HG03571 (cell line): ENCODE measurements around the gene WNK1.
"Not testable (repeated sequence)": the region's sequence is repeated elsewhere in the genome, so short reads cannot be mapped to it uniquely, and the experiment has no call there.

Experiments used
- ATAC-seq: cut with Tn5 transposase; IDR thresholded peaks from one replicate; pipeline ENCODE4 v1.9.1; 2021; ENCODE audit not compliant: unreplicated experiment

Gene WNK1

DNA sequence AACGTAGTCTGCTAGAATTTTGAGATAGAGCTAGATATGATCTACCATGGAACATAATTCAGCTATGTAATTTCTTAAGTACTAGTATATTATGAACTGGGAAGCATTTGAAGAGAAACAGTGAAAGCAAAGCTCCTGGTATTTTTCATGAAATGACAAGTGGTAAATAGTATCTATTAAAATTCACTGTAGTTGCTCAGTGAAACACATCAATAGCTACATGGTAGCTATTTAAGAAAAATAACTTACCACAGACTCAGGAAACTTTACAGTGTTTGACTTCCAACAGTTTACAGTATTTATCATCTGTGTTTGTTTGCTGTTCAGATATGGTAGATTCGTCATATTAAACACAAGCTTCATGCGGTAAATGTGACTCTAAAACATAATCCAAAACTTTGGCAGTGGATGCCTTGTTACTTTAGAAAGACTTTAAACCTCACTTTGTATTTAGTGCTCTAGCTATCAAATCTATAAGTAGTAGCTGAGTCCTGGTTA, 25.2 kb downstream of the WNK1 start:
- ATAC-seq, result no peak

DNA sequence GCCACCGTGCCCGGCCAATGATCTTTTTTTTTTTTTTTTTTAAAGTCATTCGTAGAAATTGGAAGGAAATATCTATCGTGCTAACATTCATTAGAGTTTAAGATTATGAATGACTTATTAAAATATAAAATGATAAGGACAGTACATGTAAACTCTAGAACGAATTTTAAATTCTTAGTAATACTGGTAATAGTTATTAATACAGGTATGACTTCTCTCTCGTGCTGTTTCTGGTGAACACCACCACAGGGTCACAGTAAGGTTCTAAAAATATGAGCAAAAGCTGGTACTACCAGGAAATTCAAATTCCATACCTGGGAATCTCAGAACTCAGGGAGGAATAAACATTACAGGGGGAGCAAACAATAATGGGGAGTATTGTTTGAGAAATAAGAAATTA, 26.2 kb downstream of the WNK1 start:
- ATAC-seq, result no peak

DNA sequence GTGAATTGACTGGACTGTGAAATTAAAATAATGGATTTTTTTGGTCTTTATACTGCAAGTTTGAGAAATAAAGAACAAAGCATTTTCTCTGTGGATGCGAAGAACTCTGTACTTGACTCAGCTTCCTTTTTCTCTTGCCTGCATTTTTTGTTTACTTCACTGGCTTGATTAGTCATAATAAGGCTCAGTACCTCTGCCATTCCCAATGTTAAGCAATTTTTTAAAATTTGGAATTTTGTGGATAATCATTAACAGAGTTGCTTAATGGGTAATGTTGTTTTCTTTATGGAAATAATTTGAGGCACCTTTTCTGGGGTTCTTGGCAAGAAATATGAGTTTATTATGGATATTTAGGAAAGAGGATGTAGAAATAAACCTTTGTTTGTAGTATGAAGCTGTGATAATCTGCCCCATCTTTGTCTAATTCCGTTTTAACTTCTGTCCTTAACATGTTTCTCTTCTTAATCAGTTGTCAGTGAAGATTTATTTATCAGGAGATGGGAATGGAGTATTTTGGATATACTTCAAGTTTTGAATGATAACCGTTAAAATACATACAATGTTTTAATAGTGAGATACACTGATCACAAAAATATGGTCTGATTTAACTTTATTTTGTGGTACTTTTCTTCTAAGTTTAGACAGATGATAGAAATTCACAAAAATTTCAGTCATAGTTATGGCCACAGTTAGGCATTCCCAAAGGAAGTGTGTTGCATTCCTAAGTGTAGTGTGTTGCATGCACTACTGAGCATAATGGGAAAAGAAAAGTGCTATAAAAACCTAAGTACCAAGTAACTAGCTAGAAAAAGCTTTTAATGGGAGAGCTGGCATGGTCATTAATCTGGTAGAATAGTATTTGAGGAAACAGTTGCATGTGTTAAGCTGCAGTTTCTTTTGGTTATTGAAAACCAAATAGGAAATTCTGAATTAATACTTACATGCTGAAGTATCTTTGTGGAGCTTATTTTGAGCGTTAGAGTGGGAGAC, 27.7 kb downstream of the WNK1 start:
- no peak for ATAC-seq

DNA sequence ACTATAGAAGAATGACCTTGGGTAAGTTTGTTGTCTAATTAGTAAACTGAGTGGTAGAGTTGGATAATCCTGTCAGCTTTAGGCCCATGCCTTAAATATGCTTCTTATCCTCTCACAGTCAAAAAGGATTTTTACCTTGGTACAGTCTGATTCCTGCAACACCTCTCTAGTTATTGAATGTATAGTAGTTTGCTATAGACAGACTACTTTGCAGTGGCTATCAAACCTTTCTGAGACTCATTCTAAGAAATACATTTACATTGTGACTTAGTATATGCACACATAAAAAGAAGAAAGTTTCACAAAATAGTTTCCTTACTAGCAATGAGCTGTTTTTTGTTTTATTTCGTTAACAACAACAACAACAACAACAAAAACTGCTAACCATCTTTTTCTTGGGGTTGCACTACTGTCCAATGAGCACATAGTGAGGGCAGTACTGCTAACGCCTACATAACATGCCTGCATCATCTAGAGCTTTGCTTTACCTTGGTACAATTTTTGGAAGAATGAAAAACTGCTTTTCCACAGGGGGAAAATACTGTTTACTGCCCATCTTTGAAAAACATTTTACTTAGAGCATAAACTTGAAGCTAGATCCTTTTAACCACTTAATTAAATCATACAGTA, 28.5 kb downstream of the WNK1 start:
- ATAC-seq, result no peak

DNA sequence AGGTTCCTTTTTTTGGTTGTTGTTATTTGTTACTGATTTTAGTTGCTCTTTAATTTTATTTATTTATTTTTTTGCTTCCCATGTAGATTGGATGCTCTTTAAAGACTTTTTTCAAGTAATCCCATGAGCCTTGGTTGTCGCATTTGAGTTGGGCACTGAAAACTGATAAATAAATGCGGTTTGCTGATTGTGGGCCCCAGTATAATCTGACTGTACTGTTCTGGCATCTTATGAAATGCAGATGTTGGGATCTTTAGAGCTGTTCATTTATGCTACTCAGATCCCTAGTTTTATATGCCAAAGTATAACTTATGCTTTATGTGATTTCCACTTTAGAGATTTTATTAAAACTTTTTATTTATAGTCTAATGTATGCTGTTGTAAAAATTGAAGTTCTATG, 33.3 kb downstream of the WNK1 start:
- no peak for ATAC-seq

DNA sequence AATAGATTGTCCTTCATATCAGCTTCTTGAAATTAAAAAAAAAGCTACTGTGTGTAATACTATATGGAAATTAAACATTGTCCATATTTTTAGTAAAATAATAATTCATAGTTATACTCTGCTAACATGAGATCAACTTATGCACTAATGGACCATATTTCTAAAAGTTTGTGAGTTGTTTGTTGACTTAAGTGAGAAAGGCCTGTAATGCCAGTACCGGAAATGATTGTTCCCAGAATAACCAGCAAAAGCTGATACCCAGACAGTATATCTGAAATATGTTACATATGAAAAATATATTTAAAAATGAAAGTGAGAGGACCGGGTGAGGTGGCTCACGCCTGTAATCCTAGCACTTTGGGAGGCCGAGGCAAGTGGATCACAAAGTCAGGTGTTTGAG, 35.9 kb downstream of the WNK1 start:
- no peak for ATAC-seq

DNA sequence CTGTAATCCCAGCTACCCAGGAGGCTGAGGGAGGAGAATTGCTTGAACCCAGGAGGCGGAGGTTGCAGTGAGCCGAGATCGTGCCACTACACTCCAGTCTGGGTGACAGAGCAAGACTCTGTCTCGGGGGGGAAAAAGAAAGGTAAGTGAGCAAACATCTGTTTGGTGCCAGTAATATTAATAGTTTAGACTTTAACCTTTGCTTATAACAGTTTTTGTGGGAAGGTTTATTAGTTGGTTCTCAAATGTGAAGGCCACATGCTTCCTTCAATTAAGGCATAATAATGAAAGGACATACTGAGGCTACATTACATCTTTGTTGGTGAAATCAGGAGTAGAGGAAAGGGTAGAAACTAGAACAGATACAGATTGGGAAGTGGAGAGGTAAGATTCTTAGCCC, 36.4 kb downstream of the WNK1 start:
- not testable (repeated sequence) for ATAC-seq

DNA sequence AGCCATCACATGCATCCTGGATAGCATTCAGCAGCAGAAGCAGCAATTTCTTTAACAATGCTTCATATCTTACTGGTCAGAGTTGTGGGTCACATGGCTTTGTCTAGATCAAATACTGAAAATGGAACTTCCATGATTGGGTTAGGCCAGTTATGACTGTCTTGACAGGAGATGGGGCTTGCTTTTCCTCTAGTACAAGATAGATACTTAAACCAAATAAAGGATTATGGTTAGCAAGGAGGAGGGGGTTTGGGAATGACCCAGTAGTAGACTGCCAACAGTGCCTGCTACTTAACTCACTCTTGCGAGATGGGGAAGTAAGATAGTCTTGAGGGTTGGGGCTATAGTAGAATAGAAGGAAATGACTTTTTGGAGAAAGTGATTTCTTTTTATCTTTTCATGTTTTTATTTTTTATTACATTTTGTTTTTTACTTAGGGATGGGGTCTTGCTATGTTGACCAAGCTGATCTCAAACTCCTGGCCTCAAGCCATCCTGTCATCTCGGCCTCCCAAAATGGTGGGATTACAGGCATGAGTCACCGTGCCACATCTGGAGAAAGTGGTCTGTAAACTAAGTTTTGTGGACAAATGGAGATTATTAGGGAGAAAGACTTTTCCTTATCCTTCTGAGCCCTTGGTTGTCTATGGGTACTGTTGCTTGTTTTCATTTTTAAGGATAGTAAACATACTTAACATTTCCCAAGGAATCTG, 37.6 kb downstream of the WNK1 start:
- no peak for ATAC-seq

DNA sequence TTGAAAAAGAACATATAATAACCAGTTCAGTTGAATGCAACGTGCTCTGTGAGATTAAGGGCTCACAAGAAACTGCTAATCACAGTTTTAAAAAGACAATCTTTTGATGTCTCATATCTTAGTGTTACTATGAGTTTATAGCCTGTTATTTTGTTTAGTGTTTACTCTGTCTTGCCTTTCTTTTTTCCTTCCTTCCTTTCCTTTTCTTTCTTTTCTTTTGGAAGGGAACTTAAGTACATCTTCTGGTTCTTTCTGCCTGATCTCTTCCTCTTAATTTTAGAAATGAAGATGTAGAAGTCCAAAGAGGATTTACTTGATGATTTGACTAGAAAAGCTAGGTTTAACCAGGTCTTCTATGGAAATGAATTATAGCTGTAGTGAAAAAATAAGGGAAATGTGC, 38.2 kb downstream of the WNK1 start:
- ATAC-seq, result no peak

DNA sequence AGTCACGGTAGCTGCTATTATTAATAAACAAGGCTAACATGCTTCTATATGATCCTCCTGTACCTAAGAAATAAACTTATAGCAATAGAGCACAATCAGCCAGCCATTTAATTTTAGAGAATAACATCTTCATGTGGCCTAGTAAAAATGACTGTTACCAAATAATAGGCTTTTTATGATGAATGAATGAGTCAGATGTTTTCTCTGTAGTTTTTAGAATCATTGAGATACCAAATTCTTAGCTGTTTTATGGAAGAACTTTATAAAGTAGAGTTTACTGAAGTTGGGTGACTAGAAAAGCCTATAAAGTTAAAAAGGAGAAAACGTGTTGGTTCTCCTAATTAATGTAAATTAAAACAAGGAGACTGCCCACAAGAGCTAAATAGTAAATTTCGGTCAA, 40.7 kb downstream of the WNK1 start:
- no peak for ATAC-seq

DNA sequence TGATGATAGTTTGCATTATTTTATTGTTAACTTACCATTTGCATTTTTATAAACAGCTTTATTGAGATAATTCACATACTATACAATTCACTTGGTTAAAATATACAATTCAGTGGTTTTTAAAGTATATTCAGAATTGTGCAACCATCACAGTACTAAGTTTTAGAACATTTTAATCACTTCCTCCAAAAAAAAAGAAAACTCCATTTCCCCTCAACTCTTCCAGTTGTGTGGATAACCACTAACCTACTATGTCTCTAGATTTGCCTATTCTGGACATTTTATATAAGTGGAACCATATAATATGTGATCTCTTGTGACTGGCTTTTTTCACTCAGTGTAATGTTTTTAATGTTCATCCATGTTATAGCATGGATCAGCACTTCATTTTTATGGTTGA, 41.3 kb downstream of the WNK1 start:
- no peak for ATAC-seq

DNA sequence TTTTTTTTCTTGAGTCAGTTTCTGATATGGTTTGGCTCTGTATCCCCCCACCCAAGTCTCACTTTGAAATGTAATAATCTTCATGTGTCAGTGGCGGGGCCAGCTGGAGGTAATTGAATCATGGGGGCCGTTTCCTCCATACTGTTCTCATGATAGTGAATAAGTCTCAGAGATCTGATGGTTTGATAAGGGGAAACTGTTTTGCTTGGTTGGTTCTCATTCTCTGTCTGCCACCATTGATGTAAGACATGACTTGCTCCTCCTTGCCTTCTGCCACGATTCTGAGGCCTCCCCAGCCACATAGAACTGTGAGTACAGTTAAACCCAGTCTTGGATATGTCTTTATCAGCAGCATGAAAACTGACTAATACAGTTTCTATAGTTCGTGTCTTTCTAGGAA, 42.9 kb downstream of the WNK1 start:
- no peak for ATAC-seq

DNA sequence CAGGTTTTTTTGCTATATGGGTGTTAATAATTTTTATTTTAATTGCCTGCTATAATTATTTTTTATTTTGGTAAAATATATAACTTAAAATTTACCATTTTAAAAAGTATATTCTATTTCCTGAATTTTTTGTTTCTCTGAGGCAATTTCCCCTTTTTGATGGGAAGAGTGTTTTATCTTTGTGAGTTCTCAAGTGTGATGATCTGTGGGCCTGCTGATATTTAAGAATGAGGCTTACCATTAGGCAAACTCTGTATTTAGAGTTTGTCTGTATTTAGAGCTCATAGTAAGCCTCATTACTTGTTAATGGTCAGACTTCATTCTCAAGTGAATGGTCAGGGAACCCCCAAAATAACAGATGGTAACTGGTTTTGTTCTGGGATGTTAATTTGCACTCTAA, 48.0 kb downstream of the WNK1 start:
- no peak for ATAC-seq

DNA sequence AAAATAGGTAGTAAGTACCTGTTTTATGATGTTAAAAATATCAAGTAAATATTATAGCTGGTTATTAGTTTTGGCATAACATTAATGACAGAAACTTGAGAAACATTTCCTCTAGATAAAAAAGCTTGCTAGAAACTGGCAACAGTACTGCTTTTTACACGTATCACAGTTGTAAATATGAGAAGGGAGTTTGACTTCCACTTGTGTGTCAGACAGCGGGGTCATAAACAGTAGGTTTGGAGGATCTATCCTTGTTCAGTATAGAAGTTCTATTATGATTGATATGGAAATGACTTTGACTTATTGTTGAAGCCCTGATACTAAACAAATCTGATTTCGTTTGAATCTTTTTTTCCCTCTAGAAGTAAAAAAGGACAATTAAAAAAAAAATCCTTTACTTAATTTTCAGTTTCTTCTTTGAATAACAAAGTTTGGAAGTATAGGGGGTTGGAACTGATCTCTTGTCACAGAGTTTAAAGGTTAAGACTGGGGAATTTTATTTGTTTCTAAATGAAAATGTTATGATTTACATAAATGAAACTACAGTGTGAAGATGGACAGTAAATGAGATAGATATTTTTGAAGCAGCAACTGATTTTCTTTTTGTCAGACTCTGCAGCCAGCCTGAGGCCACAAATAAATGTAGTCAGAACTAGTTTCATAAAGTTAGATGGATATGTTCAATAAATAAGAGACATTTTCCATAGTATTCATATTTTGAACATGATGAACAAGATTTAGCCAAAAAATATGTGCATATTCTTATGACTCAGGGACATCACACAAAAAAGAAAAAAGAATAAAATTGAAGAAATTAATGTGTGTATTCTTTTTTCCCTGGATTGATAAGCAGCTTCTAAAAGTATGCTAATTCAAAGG, 50.1 kb downstream of the WNK1 start:
- ATAC-seq, result no peak

DNA sequence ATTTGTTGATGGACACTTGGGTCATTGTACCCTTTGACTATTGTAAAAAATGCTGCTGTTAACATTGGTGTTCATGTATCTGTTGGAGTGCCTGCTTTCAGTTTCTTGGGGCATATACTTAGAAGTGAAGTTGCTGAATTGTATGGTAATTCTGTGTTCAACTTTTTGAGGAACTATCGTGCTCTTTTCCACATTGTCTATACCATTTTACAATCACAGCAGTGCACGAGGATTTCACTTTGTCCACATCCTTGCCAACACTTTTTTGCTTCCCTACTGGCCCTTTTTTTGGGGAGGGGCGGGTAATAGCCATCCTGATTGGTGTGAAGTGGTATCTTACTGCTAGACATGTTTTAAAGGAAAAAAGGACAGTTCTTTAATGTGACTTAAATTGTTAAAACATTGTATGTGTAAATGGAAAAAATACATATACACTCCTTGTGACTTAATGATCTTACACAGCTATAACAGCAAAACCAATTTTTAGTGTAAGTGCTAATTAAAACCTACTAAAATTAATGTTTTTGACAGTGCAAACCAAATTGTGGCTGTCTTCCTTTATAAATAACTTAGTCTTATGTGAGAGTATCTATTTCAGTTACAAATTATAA, 52.7 kb downstream of the WNK1 start:
- no peak for ATAC-seq

DNA sequence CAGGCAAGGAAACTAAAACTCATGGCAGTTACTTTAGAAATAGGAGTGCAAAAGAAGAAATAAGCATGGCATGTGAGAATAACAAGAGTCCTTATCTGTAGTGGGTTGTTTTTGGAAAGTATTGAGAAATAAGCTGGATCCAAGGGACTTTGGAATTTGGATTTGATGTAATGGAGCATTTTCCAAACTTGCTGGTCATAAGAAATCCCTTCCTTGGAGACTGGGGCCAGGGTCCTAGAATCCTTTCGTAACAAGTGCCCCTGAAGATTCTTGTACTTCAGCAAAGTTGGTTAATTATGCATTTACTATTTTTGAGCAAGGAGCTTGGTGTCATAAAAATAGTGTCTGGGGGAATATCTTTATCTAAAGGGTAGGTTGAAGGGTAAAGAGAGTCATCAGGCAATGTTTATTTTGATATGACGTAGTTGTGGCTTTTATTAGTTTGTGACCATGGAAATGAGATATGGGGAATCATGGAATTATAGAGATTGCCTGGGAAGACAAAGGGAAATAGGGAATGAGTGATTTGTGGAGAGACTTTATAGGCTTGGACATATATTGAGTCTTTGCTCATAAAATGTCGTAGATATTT, 53.9 kb downstream of the WNK1 start:
- no peak for ATAC-seq

DNA sequence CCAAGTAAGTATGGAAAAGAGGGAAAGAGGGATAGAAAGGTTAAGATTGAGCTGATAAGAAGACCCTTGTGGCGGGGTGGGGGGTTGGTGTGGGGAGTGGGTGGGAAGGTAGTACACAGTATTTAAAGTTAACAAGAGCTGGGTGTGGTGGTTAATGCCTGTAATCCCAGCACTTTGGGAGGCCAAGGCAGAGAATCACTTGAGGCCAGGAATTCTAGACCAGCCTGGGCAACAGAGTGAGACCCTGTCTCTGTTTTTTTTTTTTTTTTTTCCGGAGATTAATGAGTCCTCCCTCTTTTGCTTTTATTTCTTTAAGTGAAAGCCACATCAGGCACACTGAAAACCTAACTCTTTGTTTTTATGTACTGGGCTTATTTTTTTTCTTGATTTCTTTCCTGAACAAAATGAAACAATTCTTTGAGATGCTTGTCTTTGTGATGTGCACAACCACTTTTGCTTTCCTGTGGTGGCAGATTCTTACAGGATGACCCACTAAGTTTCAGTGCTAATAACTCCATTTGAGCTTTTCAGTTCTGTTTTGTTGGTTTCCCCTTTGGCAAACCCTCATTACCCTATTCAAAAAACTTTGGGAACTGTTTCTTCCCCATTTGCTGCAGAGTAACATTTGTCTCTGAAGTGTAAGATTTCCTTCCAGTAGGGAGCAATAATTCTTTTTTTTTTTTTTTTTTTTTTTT, 54.8 kb downstream of the WNK1 start:
- no peak for ATAC-seq

DNA sequence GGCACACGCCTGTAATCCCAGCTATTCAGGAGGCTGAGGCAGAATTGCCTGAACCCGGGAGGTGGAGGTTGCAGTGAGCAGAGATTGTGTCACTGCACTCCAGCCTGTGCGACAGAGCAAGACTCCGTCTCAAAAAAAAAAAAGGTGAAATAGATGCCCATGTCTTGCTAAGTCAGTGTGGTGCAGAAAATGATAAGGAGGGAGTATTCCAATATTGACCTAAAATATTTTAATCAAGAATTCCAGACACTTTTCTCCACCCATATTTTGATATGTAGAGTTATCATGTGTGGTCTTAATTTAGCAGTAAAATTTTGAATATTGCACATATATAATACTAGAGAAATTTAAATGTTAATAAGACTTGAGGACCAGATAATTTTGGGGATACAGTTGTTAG, 57.7 kb downstream of the WNK1 start:
- ATAC-seq, result no peak

DNA sequence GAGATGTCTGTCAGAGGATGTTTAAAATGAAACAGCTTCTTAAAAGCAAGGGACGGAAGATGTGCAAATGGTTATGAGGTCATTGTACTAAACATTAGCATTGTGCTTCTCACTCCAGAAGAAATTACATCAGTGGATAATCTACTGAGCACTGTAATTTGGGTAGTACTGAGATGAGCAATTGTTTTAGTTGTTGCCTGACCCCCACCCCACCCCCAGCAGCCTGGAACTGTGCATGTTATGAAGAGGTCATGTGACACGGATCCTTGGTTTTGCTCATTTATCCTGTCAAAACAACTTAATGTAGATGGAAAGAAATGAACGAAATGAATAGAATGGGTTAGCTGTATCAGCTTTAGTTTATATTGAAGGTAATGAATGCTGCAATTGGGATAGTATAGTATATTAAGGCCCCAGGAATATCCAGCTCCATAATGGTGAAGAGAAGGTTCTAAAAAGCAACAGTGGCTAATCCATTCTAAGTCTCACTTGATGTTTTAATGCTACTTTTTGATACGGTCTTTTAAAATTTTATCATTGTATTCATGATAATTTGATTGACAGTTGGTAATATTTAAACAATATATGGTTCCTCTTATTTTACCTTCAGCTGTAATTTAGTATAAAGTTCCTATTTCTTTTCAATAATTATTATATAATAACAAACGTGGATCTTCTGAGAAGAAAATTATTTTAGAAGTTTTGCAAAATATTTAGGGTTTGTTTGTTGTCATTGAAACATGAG, 58.5 kb downstream of the WNK1 start:
- ATAC-seq, result no peak
